HG03432 (cell line): ENCODE results near the gene CPA2.
"Not testable (repeated sequence)": the region's sequence is repeated elsewhere in the genome, so short reads cannot be mapped to it uniquely, and the experiment has no call there.

ENCODE experiments used
- ATAC-seq: cut with Tn5 transposase; IDR thresholded peaks from one replicate; pipeline ENCODE4 v1.9.1; 2021; ENCODE audit warnings: mild to moderate bottlenecking, moderate library complexity; ENCODE audit not compliant: unreplicated experiment

CPA2 gene

GRCh38 chr7:130266258-130266960 is at the start of gene CPA2:
CPA2 (plus strand) TSS chr7:130266863; CDS start chr7:130266882, 19 bp downstream.
- ATAC-seq, result no peak

- no peak for ATAC-seq
These were observed 47.6 kb upstream of the CPA2 start for GRCh38 chr7:130218806-130219620.

GRCh38 chr7:130219871-130220270 is 46.8 kb upstream of the CPA2 start:
- no peak for ATAC-seq

GRCh38 chr7:130221746-130222145 is 44.9 kb upstream of the CPA2 start:
- no peak for ATAC-seq

GRCh38 chr7:130223646-130224045 is 43.0 kb upstream of the CPA2 start:
- no peak for ATAC-seq

GRCh38 chr7:130224210-130224609 is 42.5 kb upstream of the CPA2 start:
- ATAC-seq, result no peak

GRCh38 chr7:130224923-130225322 is 41.7 kb upstream of the CPA2 start:
- ATAC-seq, result not testable (repeated sequence)

GRCh38 chr7:130226333-130226732 is 40.3 kb upstream of the CPA2 start:
- ATAC-seq, result no peak

GRCh38 chr7:130227883-130228575 is 38.6 kb upstream of the CPA2 start:
- no peak for ATAC-seq

GRCh38 chr7:130228840-130229502 is 37.7 kb upstream of the CPA2 start:
- no peak for ATAC-seq

GRCh38 chr7:130229981-130230380 is 36.7 kb upstream of the CPA2 start:
- not testable (repeated sequence) for ATAC-seq

GRCh38 chr7:130231792-130232191 is 34.9 kb upstream of the CPA2 start:
- ATAC-seq, result no peak

GRCh38 chr7:130232209-130232608 is 34.5 kb upstream of the CPA2 start:
- no peak for ATAC-seq

GRCh38 chr7:130234078-130234477 is 32.6 kb upstream of the CPA2 start:
- ATAC-seq, result no peak

GRCh38 chr7:130236361-130236760 is 30.3 kb upstream of the CPA2 start:
- not testable (repeated sequence) for ATAC-seq

- no peak for ATAC-seq
These were observed 26.4 kb upstream of the CPA2 start for GRCh38 chr7:130240240-130240639.

GRCh38 chr7:130242198-130243014 is 24.3 kb upstream of the CPA2 start:
- peak; percentile 64 for ATAC-seq

- ATAC-seq, result not testable (repeated sequence)
These were observed 23.2 kb upstream of the CPA2 start for GRCh38 chr7:130243486-130243885.

- not testable (repeated sequence) for ATAC-seq
These were observed 20.2 kb upstream of the CPA2 start for GRCh38 chr7:130246491-130246890.

- ATAC-seq, result not testable (repeated sequence)
These were observed 17.8 kb upstream of the CPA2 start for GRCh38 chr7:130248842-130249241.
